WTC11 (cell line): Measurements from ENCODE around the gene HNRNPH2. TPM values are rescaled to one million over a fixed set of nuclear protein-coding genes. Genes with fewer than 3 reads are reported as not detected.

Experiments used
- ATF6 ChIP-seq: sonication (generic); formaldehyde crosslinking; IDR thresholded peaks from 2 replicates; pipeline ENCODE4 v1.8.1; 2023; ENCODE audit warnings: mild to moderate bottlenecking, missing genetic modification reagents
- CBFB ChIP-seq: sonication (generic); formaldehyde crosslinking; IDR thresholded peaks from 2 replicates; pipeline ENCODE4 v1.8.1; 2022; ENCODE audit warnings: mild to moderate bottlenecking, low read depth, missing genetic modification reagents
- CDX4 ChIP-seq: fragments of 250-450 bp; sonication (Bioruptor Pico); IDR thresholded peaks from 2 replicates; pipeline ENCODE4 v1.9.0; 2021; ENCODE audit warnings: moderate library complexity, mild to moderate bottlenecking, inconsistent platforms, borderline replicate concordance
- CREB1 ChIP-seq: sonication (generic); formaldehyde crosslinking; IDR thresholded peaks from 2 replicates; pipeline ENCODE4 v1.8.0; 2023; ENCODE audit warnings: mild to moderate bottlenecking, missing genetic modification reagents
- E2F1 ChIP-seq: sonication (generic); formaldehyde crosslinking; IDR thresholded peaks from 2 replicates; pipeline ENCODE4 v1.8.0; 2022; ENCODE audit warnings: mild to moderate bottlenecking, missing genetic modification reagents
- ESRRA ChIP-seq: sonication (generic); formaldehyde crosslinking; IDR thresholded peaks from 2 replicates; pipeline ENCODE4 v1.8.1; 2022; ENCODE audit warnings: mild to moderate bottlenecking, missing genetic modification reagents, borderline replicate concordance
- HMGA2 ChIP-seq: fragments of 250-450 bp; sonication (Bioruptor Pico); IDR thresholded peaks from 2 replicates; pipeline ENCODE4 v1.4.0; 2021; ENCODE audit warnings: mild to moderate bottlenecking, moderate library complexity
- IRF2 ChIP-seq: sonication (generic); formaldehyde crosslinking; IDR thresholded peaks from 2 replicates; pipeline ENCODE4 v1.8.0; 2022; ENCODE audit warnings: low read depth, missing genetic modification reagents, borderline replicate concordance
- JAZF1 ChIP-seq: fragments of 250-450 bp; sonication (Bioruptor Pico); IDR thresholded peaks from 2 replicates; pipeline ENCODE4 v1.9.0; 2021; ENCODE audit warnings: moderate library complexity, mild to moderate bottlenecking, inconsistent platforms
- JUN ChIP-seq: sonication (generic); formaldehyde crosslinking; IDR thresholded peaks from 2 replicates; pipeline ENCODE4 v1.8.0; 2023; ENCODE audit warnings: mild to moderate bottlenecking, missing genetic modification reagents
- MAX ChIP-seq: sonication (generic); formaldehyde crosslinking; IDR thresholded peaks from 2 replicates; pipeline ENCODE4 v1.8.0; 2022; ENCODE audit warnings: mild to moderate bottlenecking, missing genetic modification reagents
- NFATC4 ChIP-seq: fragments of 250-450 bp; sonication (Bioruptor Pico); IDR thresholded peaks from 2 replicates; pipeline ENCODE4 v1.9.0; 2021; ENCODE audit warnings: mild to moderate bottlenecking
- NFYB ChIP-seq: sonication (generic); formaldehyde crosslinking; conservative IDR thresholded peaks from 2 replicates; pipeline ENCODE4 v1.8.0; 2022; ENCODE audit warnings: low read depth, missing genetic modification reagents
- PRDM15 ChIP-seq: sonication (generic); formaldehyde crosslinking; IDR thresholded peaks from 2 replicates; pipeline ENCODE4 v1.8.0; 2022; ENCODE audit warnings: missing genetic modification reagents
- PREB ChIP-seq: sonication (generic); formaldehyde crosslinking; IDR thresholded peaks from 2 replicates; pipeline ENCODE4 v1.8.1; 2022; ENCODE audit warnings: mild to moderate bottlenecking, missing genetic modification reagents, moderate library complexity, borderline replicate concordance
- PRRX2 ChIP-seq: fragments of 250-450 bp; sonication (Bioruptor Pico); IDR thresholded peaks from 2 replicates; pipeline ENCODE4 v1.8.0; 2021; ENCODE audit warnings: mild to moderate bottlenecking
- SMAD3 ChIP-seq: sonication (generic); formaldehyde crosslinking; IDR thresholded peaks from 2 replicates; pipeline ENCODE4 v1.8.0; 2022; ENCODE audit warnings: missing genetic modification reagents, mild to moderate bottlenecking, borderline replicate concordance
- SOX15 ChIP-seq: fragments of 250-450 bp; sonication (Bioruptor Pico); IDR thresholded peaks from 2 replicates; pipeline ENCODE4 v1.9.0; 2021; ENCODE audit warnings: mild to moderate bottlenecking
- TEAD1 ChIP-seq: sonication (generic); formaldehyde crosslinking; IDR thresholded peaks from 2 replicates; pipeline ENCODE4 v1.8.0; 2022; ENCODE audit warnings: mild to moderate bottlenecking, missing genetic modification reagents
- TP53 ChIP-seq: sonication (generic); formaldehyde crosslinking; IDR thresholded peaks from 2 replicates; pipeline ENCODE4 v1.8.1; 2023; ENCODE audit warnings: mild to moderate bottlenecking, missing genetic modification reagents
- USF2 ChIP-seq: sonication (generic); formaldehyde crosslinking; IDR thresholded peaks from 2 replicates; pipeline ENCODE4 v1.8.1; 2023; ENCODE audit warnings: mild to moderate bottlenecking, missing genetic modification reagents, moderate library complexity
- ZNF138 ChIP-seq: sonication (generic); formaldehyde crosslinking; conservative IDR thresholded peaks from 2 replicates; pipeline ENCODE4 v1.8.1; 2022; ENCODE audit warnings: mild to moderate bottlenecking, moderate library complexity, missing genetic modification reagents
- ZNF219 ChIP-seq: sonication (generic); formaldehyde crosslinking; IDR thresholded peaks from 2 replicates; pipeline ENCODE4 v1.8.0; 2023; ENCODE audit warnings: missing genetic modification reagents, mild to moderate bottlenecking, borderline replicate concordance
- ZNF263 ChIP-seq: sonication (generic); formaldehyde crosslinking; IDR thresholded peaks from 2 replicates; pipeline ENCODE4 v1.8.1; 2022; ENCODE audit warnings: low read depth, mild to moderate bottlenecking, moderate library complexity, missing genetic modification reagents
- ZNF396 ChIP-seq: fragments of 250-450 bp; sonication (Bioruptor Pico); IDR thresholded peaks from 2 replicates; pipeline ENCODE4 v1.8.0; 2021; ENCODE audit warnings: mild to moderate bottlenecking, moderate library complexity, borderline replicate concordance
- ZSCAN18 ChIP-seq: fragments of 250-450 bp; sonication (Bioruptor Pico); IDR thresholded peaks from 2 replicates; pipeline ENCODE4 v2.1.2; 2022; ENCODE audit warnings: mild to moderate bottlenecking, moderate library complexity
- total RNA-seq: library from RNA; stranded (reverse); gene quantifications from 3 replicates; pipeline ENCODE4 v1.2.3, GENCODE V29; 2021

Gene HNRNPH2
- total RNA-seq, 1 experiment from 2014 or later: 70.9 TPM

GRCh38 chrX:101407748-101408531 is at the start of gene HNRNPH2, which contains the start of gene GLA (continued):
- no peak for TF ChIP-seq CREB1 (CRISPR knock-in tag)
- no peak for TF ChIP-seq ZNF138
- no peak for TF ChIP-seq HMGA2
- no peak for TF ChIP-seq JUN
- TF ChIP-seq NFYB (CRISPR knock-in tag): peak; percentile 50
- no peak for TF ChIP-seq ATF6
- no peak for TF ChIP-seq TP53 (CRISPR knock-in tag)
- TF ChIP-seq ZSCAN18 (CRISPR knock-in tag): no peak
- TF ChIP-seq ZNF219 (CRISPR knock-in tag): no peak
- no peak for TF ChIP-seq CBFB (CRISPR knock-in tag)
- TF ChIP-seq ESRRA: no peak
- TF ChIP-seq PRDM15 (CRISPR knock-in tag): no peak
- no peak for TF ChIP-seq PREB (CRISPR knock-in tag)
- peak; percentile 98 for TF ChIP-seq USF2 (CRISPR knock-in tag)
- TF ChIP-seq CDX4 (CRISPR knock-in tag): no peak
- TF ChIP-seq NFATC4: no peak
- no peak for TF ChIP-seq E2F1
- no peak for TF ChIP-seq SMAD3 (CRISPR knock-in tag)
- TF ChIP-seq ZNF396 (CRISPR knock-in tag): no peak
- no peak for TF ChIP-seq PRRX2
- no peak for TF ChIP-seq SOX15 (CRISPR knock-in tag)
- no peak for TF ChIP-seq ZNF263 (CRISPR knock-in tag)
- TF ChIP-seq TEAD1: no peak
- TF ChIP-seq IRF2 (CRISPR knock-in tag): no peak
- TF ChIP-seq MAX (CRISPR knock-in tag): peak; percentile 16; the same call in 1 of the 2 replicates
- TF ChIP-seq JAZF1 (CRISPR knock-in tag): no peak
